HepG2 (cell line): ENCODE measurements around the gene RBM14. TPM values are rescaled to one million over a fixed set of nuclear protein-coding genes. Genes with fewer than 3 reads are reported as not detected.

ENCODE experiments used
- MIXL1 ChIP-seq: IDR thresholded peaks from 2 replicates; pipeline ENCODE4 v1.6.1; 2016
- NCOA2 ChIP-seq: sonication (generic); formaldehyde crosslinking; IDR thresholded peaks from 2 replicates; pipeline ENCODE4 v1.8.0; 2022; ENCODE audit warnings: inconsistent platforms
- NR2F2 ChIP-seq: IDR thresholded peaks from 2 replicates; pipeline ENCODE4 v1.6.1; 2012; ENCODE audit warnings: low read depth, inconsistent platforms, borderline replicate concordance
- SPEN ChIP-seq: sonication (generic); formaldehyde crosslinking; IDR thresholded peaks from 2 replicates; pipeline ENCODE4 v1.5.1; 2020; ENCODE audit warnings: low read depth, mild to moderate bottlenecking, missing genetic modification reagents
- TBP ChIP-seq: sonication (generic); formaldehyde crosslinking; IDR thresholded peaks from 2 replicates; pipeline ENCODE4 v1.5.0; 2020; ENCODE audit warnings: missing genetic modification reagents
- TMF1 ChIP-seq: sonication (generic); formaldehyde crosslinking; IDR thresholded peaks from 2 replicates; pipeline ENCODE4 v1.8.1; 2022; ENCODE audit warnings: low read depth, missing genetic modification reagents
- TRIM24 ChIP-seq: sonication (generic); formaldehyde crosslinking; IDR thresholded peaks from 2 replicates; pipeline ENCODE4 v1.8.0; 2022; ENCODE audit warnings: mild to moderate bottlenecking, missing genetic modification reagents
- YEATS4 ChIP-seq: sonication (generic); formaldehyde crosslinking; IDR thresholded peaks from 2 replicates; pipeline ENCODE4 v1.4.0; 2020; ENCODE audit warnings: missing genetic modification reagents, borderline replicate concordance
- ZMYM3 ChIP-seq: sonication (generic); formaldehyde crosslinking; IDR thresholded peaks from 2 replicates; pipeline ENCODE4 v1.5.1; 2020; ENCODE audit warnings: mild to moderate bottlenecking, missing genetic modification reagents
- ZNF552 ChIP-seq: sonication (generic); formaldehyde crosslinking; IDR thresholded peaks from 2 replicates; pipeline ENCODE4 v1.9.0; 2022; ENCODE audit warnings: missing genetic modification reagents, mild to moderate bottlenecking, borderline replicate concordance
- ZNF564 ChIP-seq: sonication (generic); formaldehyde crosslinking; IDR thresholded peaks from 2 replicates; pipeline ENCODE4 v1.8.1; 2023; ENCODE audit warnings: mild to moderate bottlenecking, missing genetic modification reagents
- ZNF75D ChIP-seq: sonication (generic); formaldehyde crosslinking; IDR thresholded peaks from 2 replicates; pipeline ENCODE4 v1.8.1; 2023; ENCODE audit warnings: missing genetic modification reagents, mild to moderate bottlenecking, borderline replicate concordance
- ZNF788 ChIP-seq: sonication (generic); formaldehyde crosslinking; IDR thresholded peaks from 2 replicates; pipeline ENCODE4 v1.5.0; 2020; ENCODE audit warnings: mild to moderate bottlenecking, missing genetic modification reagents, borderline replicate concordance
- polyA plus RNA-seq, 8 experiments: library from polyadenylated mRNA; depleted of rRNA in 3 of 8; stranded (reverse) in 7 of 8; unstranded in 1 of 8; fragments of >200 nt; fragmentation: Illumina TruSeq in 4 of 8; extraction: Trizol in 4 of 8; gene quantifications; 2 replicates each; pipeline versions ENCODE4 v1.2.1 to v1.2.3, GENCODE V29; 2011 to 2016; ENCODE audit warnings: low read depth in 4 of 8, missing spikeins in 1 of 8, mixed read lengths in 1 of 8; ENCODE audit not compliant: insufficient read depth in 1 of 8
- total RNA-seq, 5 experiments: library from RNA; depleted of rRNA; stranded (reverse); fragments of >200 nt; fragmentation: Illumina TruSeq; extraction: Trizol; gene quantifications; 2 replicates each; pipeline ENCODE4 v1.2.3, GENCODE V29; 2016; ENCODE audit warnings: low read depth in 1 of 5
- TF ChIP-seq, protein P1 (sequence below): sonication (generic); formaldehyde crosslinking; IDR thresholded peaks from 2 replicates; pipeline ENCODE4 v1.5.0; 2020; ENCODE audit warnings: mild to moderate bottlenecking, missing genetic modification reagents
- TF ChIP-seq, protein P2 (sequence below), 2 experiments: sonication (generic) in 1 of 2; formaldehyde crosslinking in 1 of 2; IDR thresholded peaks; 2 replicates each; pipeline versions ENCODE4 v1.4.0 to v1.6.1; 2016 to 2020; ENCODE audit warnings: borderline replicate concordance in 1 of 2, low read depth in 1 of 2, mild to moderate bottlenecking in 1 of 2, missing genetic modification reagents in 1 of 2
- TF ChIP-seq, protein P3 (sequence below): sonication (generic); formaldehyde crosslinking; IDR thresholded peaks from 2 replicates; pipeline ENCODE4 v1.4.0; 2020; ENCODE audit warnings: mild to moderate bottlenecking, missing genetic modification reagents
- TF ChIP-seq, protein P4 (sequence below): sonication (generic); formaldehyde crosslinking; IDR thresholded peaks from 2 replicates; pipeline ENCODE4 v1.4.0; 2020; ENCODE audit warnings: missing genetic modification reagents
- TF ChIP-seq, protein P5 (sequence below): sonication (generic); formaldehyde crosslinking; IDR thresholded peaks from 2 replicates; pipeline ENCODE4 v1.4.0; 2020; ENCODE audit warnings: missing genetic modification reagents

Gene RBM14
- total and polyA plus RNA-seq, 2 of the 13 experiments (the other 11 are each of a cell fraction or from before 2014, with no cell fraction given): 12.7 to 44.1 TPM

DNA sequence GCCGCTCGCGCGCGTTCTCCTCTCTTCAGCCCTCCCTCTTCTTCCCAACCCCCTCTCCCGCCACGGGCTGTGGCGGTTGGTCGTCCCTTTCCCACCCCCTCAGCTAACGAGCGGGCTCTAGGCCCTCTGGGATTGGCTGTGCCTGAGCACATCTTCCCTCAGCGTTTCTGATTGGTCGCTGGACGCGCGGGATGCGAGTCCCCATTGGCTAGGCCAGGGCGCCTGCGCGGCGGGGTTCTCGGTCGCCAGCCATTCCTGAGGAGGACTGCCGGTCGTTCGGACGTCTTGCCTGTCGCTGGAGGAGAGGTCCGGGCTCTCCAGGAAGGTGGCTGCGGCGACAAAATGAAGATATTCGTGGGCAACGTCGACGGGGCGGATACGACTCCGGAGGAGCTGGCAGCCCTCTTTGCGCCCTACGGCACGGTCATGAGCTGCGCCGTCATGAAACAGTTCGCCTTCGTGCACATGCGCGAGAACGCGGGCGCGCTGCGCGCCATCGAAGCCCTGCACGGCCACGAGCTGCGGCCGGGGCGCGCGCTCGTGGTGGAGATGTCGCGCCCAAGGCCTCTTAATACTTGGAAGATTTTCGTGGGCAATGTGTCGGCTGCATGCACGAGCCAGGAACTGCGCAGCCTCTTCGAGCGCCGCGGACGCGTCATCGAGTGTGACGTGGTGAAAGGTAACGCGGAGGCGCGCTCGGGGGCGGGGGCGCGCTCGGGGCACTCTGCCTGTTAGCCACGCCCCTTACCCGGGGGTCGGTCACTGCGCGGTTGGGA lies at the start of gene RBM14 (continued):
- TF ChIP-seq ZMYM3 (CRISPR knock-in tag): no peak
- TF ChIP-seq NCOA2: no peak; the same call in none of the 2 replicates
- peak; percentile 35; the same call in 1 of the 2 replicates for TF ChIP-seq ZNF788 (CRISPR knock-in tag)
- TF ChIP-seq, protein P1, sequence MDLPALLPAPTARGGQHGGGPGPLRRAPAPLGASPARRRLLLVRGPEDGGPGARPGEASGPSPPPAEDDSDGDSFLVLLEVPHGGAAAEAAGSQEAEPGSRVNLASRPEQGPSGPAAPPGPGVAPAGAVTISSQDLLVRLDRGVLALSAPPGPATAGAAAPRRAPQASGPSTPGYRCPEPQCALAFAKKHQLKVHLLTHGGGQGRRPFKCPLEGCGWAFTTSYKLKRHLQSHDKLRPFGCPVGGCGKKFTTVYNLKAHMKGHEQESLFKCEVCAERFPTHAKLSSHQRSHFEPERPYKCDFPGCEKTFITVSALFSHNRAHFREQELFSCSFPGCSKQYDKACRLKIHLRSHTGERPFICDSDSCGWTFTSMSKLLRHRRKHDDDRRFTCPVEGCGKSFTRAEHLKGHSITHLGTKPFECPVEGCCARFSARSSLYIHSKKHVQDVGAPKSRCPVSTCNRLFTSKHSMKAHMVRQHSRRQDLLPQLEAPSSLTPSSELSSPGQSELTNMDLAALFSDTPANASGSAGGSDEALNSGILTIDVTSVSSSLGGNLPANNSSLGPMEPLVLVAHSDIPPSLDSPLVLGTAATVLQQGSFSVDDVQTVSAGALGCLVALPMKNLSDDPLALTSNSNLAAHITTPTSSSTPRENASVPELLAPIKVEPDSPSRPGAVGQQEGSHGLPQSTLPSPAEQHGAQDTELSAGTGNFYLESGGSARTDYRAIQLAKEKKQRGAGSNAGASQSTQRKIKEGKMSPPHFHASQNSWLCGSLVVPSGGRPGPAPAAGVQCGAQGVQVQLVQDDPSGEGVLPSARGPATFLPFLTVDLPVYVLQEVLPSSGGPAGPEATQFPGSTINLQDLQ (CRISPR knock-in tag): peak; percentile 77
- no peak for TF ChIP-seq TBP (CRISPR knock-in tag)
- TF ChIP-seq TMF1 (CRISPR knock-in tag): peak; percentile 89; the same call in 1 of the 2 replicates
- TF ChIP-seq SPEN: peak; percentile 68
- peak; percentile 84; the same call in 1 of the 2 replicates for TF ChIP-seq ZNF552 (CRISPR knock-in tag)
- TF ChIP-seq, protein P2, sequence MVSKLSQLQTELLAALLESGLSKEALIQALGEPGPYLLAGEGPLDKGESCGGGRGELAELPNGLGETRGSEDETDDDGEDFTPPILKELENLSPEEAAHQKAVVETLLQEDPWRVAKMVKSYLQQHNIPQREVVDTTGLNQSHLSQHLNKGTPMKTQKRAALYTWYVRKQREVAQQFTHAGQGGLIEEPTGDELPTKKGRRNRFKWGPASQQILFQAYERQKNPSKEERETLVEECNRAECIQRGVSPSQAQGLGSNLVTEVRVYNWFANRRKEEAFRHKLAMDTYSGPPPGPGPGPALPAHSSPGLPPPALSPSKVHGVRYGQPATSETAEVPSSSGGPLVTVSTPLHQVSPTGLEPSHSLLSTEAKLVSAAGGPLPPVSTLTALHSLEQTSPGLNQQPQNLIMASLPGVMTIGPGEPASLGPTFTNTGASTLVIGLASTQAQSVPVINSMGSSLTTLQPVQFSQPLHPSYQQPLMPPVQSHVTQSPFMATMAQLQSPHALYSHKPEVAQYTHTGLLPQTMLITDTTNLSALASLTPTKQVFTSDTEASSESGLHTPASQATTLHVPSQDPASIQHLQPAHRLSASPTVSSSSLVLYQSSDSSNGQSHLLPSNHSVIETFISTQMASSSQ (IDR thresholded peaks at IDR 0.05; ENCODE audit: low read depth): no peak
- TF ChIP-seq, protein P2 (CRISPR knock-in tag; IDR thresholded peaks at IDR 0.05; ENCODE audit: borderline replicate concordance): peak; percentile 66; the same call in 1 of the 2 replicates
- TF ChIP-seq, protein P3, sequence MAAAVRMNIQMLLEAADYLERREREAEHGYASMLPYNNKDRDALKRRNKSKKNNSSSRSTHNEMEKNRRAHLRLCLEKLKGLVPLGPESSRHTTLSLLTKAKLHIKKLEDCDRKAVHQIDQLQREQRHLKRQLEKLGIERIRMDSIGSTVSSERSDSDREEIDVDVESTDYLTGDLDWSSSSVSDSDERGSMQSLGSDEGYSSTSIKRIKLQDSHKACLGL: peak; percentile 71; the same call in 1 of the 2 replicates
- TF ChIP-seq, protein P4, sequence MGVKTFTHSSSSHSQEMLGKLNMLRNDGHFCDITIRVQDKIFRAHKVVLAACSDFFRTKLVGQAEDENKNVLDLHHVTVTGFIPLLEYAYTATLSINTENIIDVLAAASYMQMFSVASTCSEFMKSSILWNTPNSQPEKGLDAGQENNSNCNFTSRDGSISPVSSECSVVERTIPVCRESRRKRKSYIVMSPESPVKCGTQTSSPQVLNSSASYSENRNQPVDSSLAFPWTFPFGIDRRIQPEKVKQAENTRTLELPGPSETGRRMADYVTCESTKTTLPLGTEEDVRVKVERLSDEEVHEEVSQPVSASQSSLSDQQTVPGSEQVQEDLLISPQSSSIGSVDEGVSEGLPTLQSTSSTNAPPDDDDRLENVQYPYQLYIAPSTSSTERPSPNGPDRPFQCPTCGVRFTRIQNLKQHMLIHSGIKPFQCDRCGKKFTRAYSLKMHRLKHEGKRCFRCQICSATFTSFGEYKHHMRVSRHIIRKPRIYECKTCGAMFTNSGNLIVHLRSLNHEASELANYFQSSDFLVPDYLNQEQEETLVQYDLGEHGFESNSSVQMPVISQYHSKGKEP (CRISPR knock-in tag): no peak; the same call in 1 of the 2 replicates
- TF ChIP-seq, protein P5, sequence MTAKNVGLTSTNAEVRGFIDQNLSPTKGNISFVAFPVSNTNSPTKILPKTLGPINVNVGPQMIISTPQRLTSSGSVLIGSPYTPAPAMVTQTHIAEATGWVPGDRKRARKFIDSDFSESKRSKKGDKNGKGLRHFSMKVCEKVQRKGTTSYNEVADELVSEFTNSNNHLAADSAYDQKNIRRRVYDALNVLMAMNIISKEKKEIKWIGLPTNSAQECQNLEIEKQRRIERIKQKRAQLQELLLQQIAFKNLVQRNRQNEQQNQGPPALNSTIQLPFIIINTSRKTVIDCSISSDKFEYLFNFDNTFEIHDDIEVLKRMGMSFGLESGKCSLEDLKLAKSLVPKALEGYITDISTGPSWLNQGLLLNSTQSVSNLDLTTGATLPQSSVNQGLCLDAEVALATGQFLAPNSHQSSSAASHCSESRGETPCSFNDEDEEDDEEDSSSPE (CRISPR knock-in tag): peak; percentile 96
- no peak for TF ChIP-seq TRIM24 (CRISPR knock-in tag)
- 0 out of 2 replicates have a peak, but pooled peaks have one; percentile 77 for TF ChIP-seq ZNF564 (CRISPR knock-in tag)
- no peak; the same call in 1 of the 2 replicates for TF ChIP-seq NR2F2
- TF ChIP-seq ZNF75D (CRISPR knock-in tag): no peak; the same call in 1 of the 2 replicates
- peak; percentile 42; the same call in 1 of the 2 replicates for TF ChIP-seq MIXL1
- TF ChIP-seq YEATS4: peak; percentile 83
